B cell (primary cell): ENCODE results near the gene ABCA4.

Experiments
- EZH2 ChIP-seq: IDR thresholded peaks from 2 replicates; pipeline ENCODE4 v1.6.1; 2012; ENCODE audit warnings: borderline replicate concordance, low read depth, mild to moderate bottlenecking, moderate library complexity, low read length; ENCODE audit not compliant: insufficient read depth, poor library complexity, severe bottlenecking
- TF ChIP-seq, protein P1 (sequence below): fragments of 200-600 bp; IDR thresholded peaks from one replicate; pipeline ENCODE4 v1.8.0; 2022; ENCODE audit warnings: antibody characterized with exemption, mild to moderate bottlenecking

DNA sequence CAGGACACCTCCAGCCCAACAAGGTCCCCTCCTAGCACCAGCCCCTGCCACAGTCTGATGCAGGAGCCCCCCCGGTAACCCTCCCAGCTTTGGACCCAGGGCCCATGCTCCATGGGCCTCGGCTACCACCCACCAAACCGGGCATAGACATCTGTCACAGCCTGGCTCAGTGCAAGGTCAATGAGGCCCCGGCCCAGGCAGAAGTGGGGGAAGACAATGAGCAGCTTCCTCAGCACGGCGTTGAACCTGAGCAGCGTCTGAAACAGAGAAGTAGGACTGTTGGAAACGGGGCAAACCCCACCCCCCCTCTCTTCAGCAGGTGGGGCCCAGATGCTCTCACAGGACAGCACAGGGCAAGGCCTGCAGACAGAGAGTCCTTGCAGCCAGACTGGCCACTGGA, 109.8 kb downstream of the ABCA4 start:
- TF ChIP-seq, protein P1, sequence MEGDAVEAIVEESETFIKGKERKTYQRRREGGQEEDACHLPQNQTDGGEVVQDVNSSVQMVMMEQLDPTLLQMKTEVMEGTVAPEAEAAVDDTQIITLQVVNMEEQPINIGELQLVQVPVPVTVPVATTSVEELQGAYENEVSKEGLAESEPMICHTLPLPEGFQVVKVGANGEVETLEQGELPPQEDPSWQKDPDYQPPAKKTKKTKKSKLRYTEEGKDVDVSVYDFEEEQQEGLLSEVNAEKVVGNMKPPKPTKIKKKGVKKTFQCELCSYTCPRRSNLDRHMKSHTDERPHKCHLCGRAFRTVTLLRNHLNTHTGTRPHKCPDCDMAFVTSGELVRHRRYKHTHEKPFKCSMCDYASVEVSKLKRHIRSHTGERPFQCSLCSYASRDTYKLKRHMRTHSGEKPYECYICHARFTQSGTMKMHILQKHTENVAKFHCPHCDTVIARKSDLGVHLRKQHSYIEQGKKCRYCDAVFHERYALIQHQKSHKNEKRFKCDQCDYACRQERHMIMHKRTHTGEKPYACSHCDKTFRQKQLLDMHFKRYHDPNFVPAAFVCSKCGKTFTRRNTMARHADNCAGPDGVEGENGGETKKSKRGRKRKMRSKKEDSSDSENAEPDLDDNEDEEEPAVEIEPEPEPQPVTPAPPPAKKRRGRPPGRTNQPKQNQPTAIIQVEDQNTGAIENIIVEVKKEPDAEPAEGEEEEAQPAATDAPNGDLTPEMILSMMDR, result no peak
- no peak for TF ChIP-seq EZH2
